HCT116 (cell line): ENCODE results near the gene CDH2. TPM values are rescaled to one million over a fixed set of nuclear protein-coding genes. Genes with fewer than 3 reads are reported as not detected.

Experiments used
- ATAC-seq: fragments of 200-7000 bp; cut with Tn5 transposase; 2 replicates; pipeline ENCODE4 v1.9.1; 2020; ENCODE audit warnings: mild to moderate bottlenecking, moderate library complexity
- BruUV-seq: library from RNA; stranded (reverse); fragments of 400-500 nt; replicated peaks from 2 replicates; lab custom pipeline; 2021; lab: Mats Ljungman, UMichigan
- CTCF ChIA-PET: fragments of 300-600 bp; sonication (Branson Sonifier 250); formaldehyde crosslinking; loops from one replicate; lab custom pipeline; 2021; ENCODE audit warnings: antibody characterized with exemption; lab: Charles Lee
- POLR2A ChIA-PET: fragments of 300-600, 350-600 bp; sonication (Branson Sonifier 250); formaldehyde crosslinking; loops from one replicate; lab custom pipeline; 2021; ENCODE audit warnings: antibody characterized with exemption; lab: Charles Lee
- RAD21 ChIA-PET, 2 experiments: fragments of 300-600 bp; sonication (Branson Sonifier 250); formaldehyde crosslinking; loops; one replicate each; lab custom pipeline; 2023; ENCODE audit warnings: low total read pairs in 2 of 2; ENCODE audit not compliant: uncharacterized antibody in 2 of 2, unreplicated experiment in 2 of 2, low non-redundant PET in 1 of 2; lab: Charles Lee
- DNase-seq: peaks from one replicate; pipeline ENCODE4 v3.0.0-alpha.2; 2010; ENCODE audit warnings: low read depth, low spot score
- H2AFZ ChIP-seq: fragments of 200-600 bp; shearing (Covaris generic), sonication (generic); 2 replicates; pipeline ENCODE4 v1.6.1; 2017; ENCODE audit warnings: low read depth, mixed run types, mixed read lengths, antibody characterized with exemption, low read length; ENCODE audit not compliant: poor library complexity, severe bottlenecking
- H3K27ac ChIP-seq: 2 replicates; pipeline ENCODE4 v1.5.1; 2012; ENCODE audit warnings: low read depth, low read length
- H3K27me3 ChIP-seq: fragments of 200-600 bp; sonication (generic); 2 replicates; pipeline ENCODE4 v1.6.1; 2016; ENCODE audit warnings: mixed run types, low read length, mixed read lengths; ENCODE audit not compliant: insufficient read depth
- H3K36me3 ChIP-seq, 2 experiments: fragments of 200-500 bp in 1 of 2; fragments of 200-600 bp in 1 of 2; sonication (Bioruptor generic) in 1 of 2; sonication (generic) in 1 of 2; 2 replicates each; pipeline versions ENCODE4 v1.5.1 to v1.6.1; 2014 to 2016; ENCODE audit warnings: low read length in 2 of 2, inconsistent platforms in 1 of 2, mixed read lengths in 1 of 2, mixed run types in 1 of 2; ENCODE audit not compliant: insufficient read depth in 2 of 2, control insufficient read depth in 1 of 2
- H3K4me1 ChIP-seq, 2 experiments: fragments of 200-600 bp in 1 of 2; sonication (generic) in 1 of 2; 2 replicates each; pipeline versions ENCODE4 v1.5.1 to v1.6.1; 2012 to 2017; ENCODE audit warnings: low read length in 2 of 2, inconsistent platforms in 1 of 2, mild to moderate bottlenecking in 1 of 2, mixed read lengths in 1 of 2, mixed run types in 1 of 2, moderate library complexity in 1 of 2; ENCODE audit not compliant: insufficient read depth in 2 of 2, control insufficient read depth in 1 of 2
- H3K4me2 ChIP-seq: fragments of 200-600 bp; sonication (generic); 2 replicates; pipeline ENCODE4 v1.6.1; 2017; ENCODE audit warnings: mixed run types, low read length, mixed read lengths
- H3K4me3 ChIP-seq, 2 experiments: fragments of 200-600 bp in 1 of 2; sonication (generic) in 1 of 2; replicated peaks in 1 of 2; 2 replicates each; pipeline ENCODE4 v1.5.1; 2011 to 2016; ENCODE audit warnings: low read length in 2 of 2, control low read depth in 1 of 2, low read depth in 1 of 2, mild to moderate bottlenecking in 1 of 2, mixed read lengths in 1 of 2, mixed run types in 1 of 2
- H3K79me2 ChIP-seq: fragments of 200-600 bp; sonication (generic); 2 replicates; pipeline ENCODE4 v1.6.1; 2017; ENCODE audit warnings: mild to moderate bottlenecking, mixed run types, low read length, moderate library complexity, mixed read lengths; ENCODE audit not compliant: insufficient read depth
- H3K9ac ChIP-seq: fragments of 200-600 bp; sonication (generic); 2 replicates; pipeline ENCODE4 v1.6.1; 2016; ENCODE audit warnings: low read length, mixed read lengths
- H3K9me2 ChIP-seq: fragments of 200-600 bp; sonication (generic), shearing (Covaris generic); 2 replicates; pipeline ENCODE4 v1.6.1; 2017; ENCODE audit warnings: mixed run types, mild to moderate bottlenecking, moderate library complexity; ENCODE audit not compliant: insufficient read depth
- H3K9me3 ChIP-seq, 2 experiments: fragments of 200-500 bp in 1 of 2; fragments of 200-600 bp in 1 of 2; sonication (Bioruptor generic) in 1 of 2; sonication (generic) in 1 of 2; 2 replicates each; pipeline ENCODE4 v1.6.1; 2014 to 2017; ENCODE audit warnings: low read length in 2 of 2, mixed read lengths in 2 of 2, inconsistent platforms in 1 of 2, low read depth in 1 of 2, mild to moderate bottlenecking in 1 of 2, mixed run types in 1 of 2, moderate library complexity in 1 of 2; ENCODE audit not compliant: control insufficient read depth in 1 of 2, insufficient read depth in 1 of 2
- H4K20me1 ChIP-seq: fragments of 200-600 bp; sonication (generic), shearing (Covaris generic); 2 replicates; pipeline ENCODE4 v1.6.1; 2017; ENCODE audit warnings: mixed run types, mild to moderate bottlenecking, moderate library complexity; ENCODE audit not compliant: insufficient read depth
- ATF3 ChIP-seq: IDR thresholded peaks from 2 replicates; pipeline ENCODE4 v1.6.1; 2012
- CBX3 ChIP-seq: IDR thresholded peaks from 2 replicates; pipeline ENCODE4 v1.6.1; 2012; ENCODE audit warnings: low read depth
- CEBPB ChIP-seq: IDR thresholded peaks from 2 replicates; pipeline ENCODE4 v1.6.1; 2012; ENCODE audit warnings: low read depth
- ELF1 ChIP-seq: IDR thresholded peaks from 2 replicates; pipeline ENCODE4 v1.6.1; 2012; ENCODE audit warnings: low read depth, borderline replicate concordance
- EZH2 ChIP-seq: fragments of 200-600 bp; sonication (generic); IDR thresholded peaks from 2 replicates; pipeline ENCODE4 v1.6.1; 2017; ENCODE audit warnings: antibody characterized with exemption, mixed run types
- EZH2phosphoT487 ChIP-seq: fragments of 200-600 bp; IDR thresholded peaks from 2 replicates; pipeline ENCODE4 v1.6.1; 2018; ENCODE audit warnings: antibody characterized with exemption, borderline replicate concordance
- POLR2A ChIP-seq: IDR thresholded peaks from 2 replicates; pipeline ENCODE4 v1.7.0; 2011; ENCODE audit warnings: borderline replicate concordance; ENCODE audit not compliant: insufficient read depth, insufficient read length; ENCODE audit errors: extremely low read depth
- RAD21 ChIP-seq: IDR thresholded peaks from 2 replicates; pipeline ENCODE4 v1.6.1; 2012; ENCODE audit warnings: low read depth, mild to moderate bottlenecking
- ZFX ChIP-seq: fragments of 450-650 bp; IDR thresholded peaks from 2 replicates; pipeline ENCODE4 v1.6.1; 2017
- ZNF274 ChIP-seq: fragments of 200-500 bp; sonication (Bioruptor generic); IDR thresholded peaks from 2 replicates; pipeline ENCODE4 v1.6.1; 2014; ENCODE audit warnings: mild to moderate bottlenecking, low read depth, low read length, inconsistent platforms
- intact Hi-C: fragments of 100-400 bp; cut with micrococcal nuclease; formaldehyde crosslinking; loops from 2 replicates; pipeline ENCODE4 v1.10.0; 2022
- total RNA-seq: library from RNA; stranded (reverse); gene quantifications from one replicate; pipeline ENCODE4 v1.2.1, GENCODE V29; 2021; ENCODE audit not compliant: unreplicated experiment

Gene CDH2
- total RNA-seq, 1 experiment from 2014 or later, result 0.15 TPM

GRCh38 chr18:27991391-27991790 lies 185.5 kb downstream of the CDH2 start:
- RAD21 ChIA-PET, result no interaction called here
- ATAC-seq (no peak), DNase-seq (no peak)
- H3K9me2 ChIP-seq, result no peaks in the 10 kb centered on the region
- no peaks in the 10 kb centered on the region for H3K36me3 ChIP-seq
- BruUV-seq, result no TSS peak
- no peak overlapping the region for H2AFZ ChIP-seq
- H4K20me1 ChIP-seq, result no peaks in the 10 kb centered on the region
- no peak overlapping the region for H3K9ac ChIP-seq
- H3K4me3 ChIP-seq, result no peak overlapping the region
- no peak for TF ChIP-seq CEBPB
- no peak for TF ChIP-seq EZH2
- TF ChIP-seq ELF1, result no peak
- no peak for TF ChIP-seq POLR2A
- TF ChIP-seq EZH2phosphoT487, result no peak
- no peak for TF ChIP-seq CBX3
- no peak for TF ChIP-seq ATF3
- no peak for TF ChIP-seq RAD21
- H3K27ac ChIP-seq, result no peak overlapping the region
- CTCF ChIA-PET, result no interaction called here
- peaks cover 0 to under 1% of the 10 kb centered on the region in 2 experiments; a peak in 1 of 4 replicates for H3K4me1 ChIP-seq
- POLR2A ChIA-PET, result no interaction called here
- no peaks in the 10 kb centered on the region for H3K27me3 ChIP-seq
- H3K4me2 ChIP-seq, result no peak overlapping the region
- H3K79me2 ChIP-seq, result no peaks in the 10 kb centered on the region
- intact Hi-C loops, result no loop called here
- H3K9me3 ChIP-seq, result no peaks in the 10 kb centered on the region; a peak in 1 of 4 replicates

GRCh38 chr18:27985832-27986231 lies 191.1 kb downstream of the CDH2 start:
- H3K4me3 ChIP-seq, result no peak overlapping the region
- H3K9me2 ChIP-seq, result no peaks in the 10 kb centered on the region
- H2AFZ ChIP-seq, result no peak overlapping the region
- H3K4me2 ChIP-seq, result no peak overlapping the region
- ChIA-PET RAD21 (no interaction called here), CTCF (no interaction called here)
- no peaks in the 10 kb centered on the region for H3K9me3 ChIP-seq
- no peaks in the 10 kb centered on the region for H3K27me3 ChIP-seq
- no peak for DNase-seq
- intact Hi-C loops, result no loop called here
- H3K36me3 ChIP-seq, result no peaks in the 10 kb centered on the region
- no peak for TF ChIP-seq ZFX
- TF ChIP-seq ATF3, result no peak
- no peak for TF ChIP-seq ZNF274
- TF ChIP-seq, all 23 proteins: peak for 0
- Histone ChIP-seq H3K79me2 (no peaks in the 10 kb centered on the region), H3K9ac (no peak overlapping the region), H4K20me1 (no peaks in the 10 kb centered on the region), H3K4me1 (no peaks in the 10 kb centered on the region), H3K27ac (no peak overlapping the region)
- BruUV-seq, result no TSS peak
- POLR2A ChIA-PET, result no interaction called here
- ATAC-seq, result no peak
